Panc1 (cell line): ENCODE data around the gene CLPTM1L. TPM values are rescaled to one million over a fixed set of nuclear protein-coding genes. Genes with fewer than 3 reads are reported as not detected.

Experiments used
- ATAC-seq: fragments of 200-7000 bp; cut with Tn5 transposase; 2 replicates; pipeline ENCODE4 v1.9.1; 2020; ENCODE audit warnings: mild to moderate bottlenecking, moderate library complexity
- BruUV-seq: library from RNA; stranded (reverse); fragments of 400-500 nt; replicated peaks from 2 replicates; lab custom pipeline; 2021; lab: Mats Ljungman, UMichigan
- CTCF ChIA-PET: fragments of 300-600 bp; sonication (Branson Sonifier 250); formaldehyde crosslinking; loops from one replicate; lab custom pipeline; 2022; ENCODE audit warnings: antibody characterized with exemption; lab: Charles Lee
- POLR2A ChIA-PET: fragments of 300-600 bp; sonication (Branson Sonifier 250); formaldehyde crosslinking; loops from one replicate; lab custom pipeline; 2022; ENCODE audit warnings: antibody characterized with exemption; lab: Charles Lee
- DNase-seq: peaks from one replicate; pipeline ENCODE4 v3.0.0-alpha.2; 2010; ENCODE audit warnings: low read depth, low spot score
- H3K27ac ChIP-seq: 2 replicates; pipeline ENCODE4 v1.5.1; 2011; ENCODE audit warnings: mild to moderate bottlenecking, low read length, inconsistent platforms
- H3K27me3 ChIP-seq: fragments of 200-500 bp; sonication (Bioruptor generic); 2 replicates; pipeline ENCODE4 v1.6.0; 2014; ENCODE audit warnings: low read length, inconsistent platforms; ENCODE audit not compliant: control insufficient read depth, insufficient read depth
- H3K36me3 ChIP-seq: fragments of 200-500 bp; sonication (Bioruptor generic); 2 replicates; pipeline ENCODE4 v1.5.1; 2014; ENCODE audit warnings: inconsistent platforms, mild to moderate bottlenecking, low read length, moderate library complexity; ENCODE audit not compliant: control insufficient read depth, insufficient read depth
- H3K4me1 ChIP-seq: 2 replicates; pipeline ENCODE4 v1.5.1; 2011; ENCODE audit warnings: inconsistent platforms, mild to moderate bottlenecking, low read length, moderate library complexity; ENCODE audit not compliant: control insufficient read depth, insufficient read depth
- H3K4me3 ChIP-seq, 2 experiments: 2 replicates each; pipeline ENCODE4 v1.5.1; 2011 to 2012; ENCODE audit warnings: low read depth in 2 of 2, low read length in 2 of 2, mild to moderate bottlenecking in 2 of 2, inconsistent platforms in 1 of 2, moderate library complexity in 1 of 2
- H3K9me3 ChIP-seq: fragments of 200-500 bp; sonication (Bioruptor generic); 2 replicates; pipeline ENCODE4 v1.5.1; 2014; ENCODE audit warnings: low read depth, mild to moderate bottlenecking, inconsistent platforms, low read length, moderate library complexity; ENCODE audit not compliant: control insufficient read depth, insufficient read depth
- POLR2AphosphoS5 ChIP-seq: IDR thresholded peaks from 2 replicates; pipeline ENCODE4 v1.6.1; 2012; ENCODE audit warnings: mild to moderate bottlenecking, low read depth, low read length, moderate library complexity
- REST ChIP-seq, 2 experiments: IDR thresholded peaks; 2 replicates each; pipeline ENCODE4 v1.6.1; 2011 to 2012; ENCODE audit warnings: low read depth in 2 of 2, control low read depth in 1 of 2, low read length in 1 of 2, mild to moderate bottlenecking in 1 of 2, moderate library complexity in 1 of 2; ENCODE audit not compliant: insufficient read depth in 1 of 2
- SIN3A ChIP-seq: IDR thresholded peaks from 2 replicates; pipeline ENCODE4 v1.6.1; 2012; ENCODE audit warnings: low read depth, mild to moderate bottlenecking, low read length, moderate library complexity, borderline replicate concordance; ENCODE audit not compliant: insufficient read depth
- TCF7L2 ChIP-seq: IDR thresholded peaks from 2 replicates; pipeline ENCODE4 v1.6.1; 2011; ENCODE audit warnings: mild to moderate bottlenecking, low read depth, low read length, inconsistent platforms
- in situ Hi-C: cut with HindIII; loops from 2 replicates; pipeline ENCODE4 v1.10.0; 2016; ENCODE audit warnings: low sequenced_read_pairs, low pct_unique_long_range_greater_than_20kb
- intact Hi-C: fragments of 100-400 bp; cut with micrococcal nuclease; formaldehyde crosslinking; loops from one replicate; pipeline ENCODE4 v1.10.0; 2022; ENCODE audit not compliant: unreplicated experiment
- total RNA-seq: library from RNA; stranded (reverse); gene quantifications from one replicate; pipeline ENCODE4 v1.2.1, GENCODE V29; 2021; ENCODE audit not compliant: unreplicated experiment
- TF ChIP-seq, protein P1 (sequence below): fragments of 450-650 bp; IDR thresholded peaks from 2 replicates; pipeline ENCODE4 v1.5.1; 2017; ENCODE audit warnings: mild to moderate bottlenecking

Gene CLPTM1L
- total RNA-seq, 1 experiment from 2014 or later, result 188 TPM

GRCh38 chr5:1280177-1281037 lies 64.5 kb downstream of the CLPTM1L start:
- no peak for ATAC-seq

GRCh38 chr5:1279443-1280151 lies 65.3 kb downstream of the CLPTM1L start:
- Histone ChIP-seq H3K36me3 (no peaks in the 10 kb centered on the region), H3K27me3 (no peaks in the 10 kb centered on the region), H3K9me3 (no peaks in the 10 kb centered on the region), H3K27ac (no peak overlapping the region), H3K4me1 (no peaks in the 10 kb centered on the region), H3K4me3 (no peak overlapping the region)
- TF ChIP-seq SIN3A (no peak), TCF7L2 (no peak), POLR2AphosphoS5 (no peak), REST (IDR thresholded peaks at IDR 0.05; ENCODE audit: insufficient read depth in 1 of 2, low read depth in 2 of 2, low read length in 1 of 2) (no peak)
- TF ChIP-seq, protein P1, sequence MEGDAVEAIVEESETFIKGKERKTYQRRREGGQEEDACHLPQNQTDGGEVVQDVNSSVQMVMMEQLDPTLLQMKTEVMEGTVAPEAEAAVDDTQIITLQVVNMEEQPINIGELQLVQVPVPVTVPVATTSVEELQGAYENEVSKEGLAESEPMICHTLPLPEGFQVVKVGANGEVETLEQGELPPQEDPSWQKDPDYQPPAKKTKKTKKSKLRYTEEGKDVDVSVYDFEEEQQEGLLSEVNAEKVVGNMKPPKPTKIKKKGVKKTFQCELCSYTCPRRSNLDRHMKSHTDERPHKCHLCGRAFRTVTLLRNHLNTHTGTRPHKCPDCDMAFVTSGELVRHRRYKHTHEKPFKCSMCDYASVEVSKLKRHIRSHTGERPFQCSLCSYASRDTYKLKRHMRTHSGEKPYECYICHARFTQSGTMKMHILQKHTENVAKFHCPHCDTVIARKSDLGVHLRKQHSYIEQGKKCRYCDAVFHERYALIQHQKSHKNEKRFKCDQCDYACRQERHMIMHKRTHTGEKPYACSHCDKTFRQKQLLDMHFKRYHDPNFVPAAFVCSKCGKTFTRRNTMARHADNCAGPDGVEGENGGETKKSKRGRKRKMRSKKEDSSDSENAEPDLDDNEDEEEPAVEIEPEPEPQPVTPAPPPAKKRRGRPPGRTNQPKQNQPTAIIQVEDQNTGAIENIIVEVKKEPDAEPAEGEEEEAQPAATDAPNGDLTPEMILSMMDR, result no peak
- POLR2A ChIA-PET, result no interaction called here
- ATAC-seq (no peak), DNase-seq (no peak)
- CTCF ChIA-PET, result no interaction called here
- no TSS peak for BruUV-seq
- in situ Hi-C loops (no loop called here), intact Hi-C loops (no loop called here)

More at GRCh38 chr5:1280177-1281037, 64.5 kb downstream of the CLPTM1L start:
- Histone ChIP-seq H3K9me3 (no peaks in the 10 kb centered on the region), H3K4me1 (no peaks in the 10 kb centered on the region), H3K4me3 (no peak overlapping the region), H3K27ac (no peak overlapping the region), H3K36me3 (no peaks in the 10 kb centered on the region), H3K27me3 (no peaks in the 10 kb centered on the region)
- in situ Hi-C loops, result no loop called here
- no TSS peak for BruUV-seq
- intact Hi-C loops, result no loop called here
- ChIA-PET CTCF (no interaction called here), POLR2A (no interaction called here)
- DNase-seq, result no peak
- no peak for TF ChIP-seq TCF7L2
- TF ChIP-seq REST (IDR thresholded peaks at IDR 0.05; ENCODE audit: insufficient read depth in 1 of 2, low read depth in 2 of 2, low read length in 1 of 2), result no peak
- TF ChIP-seq SIN3A, result no peak
- TF ChIP-seq, protein P1, result no peak
- TF ChIP-seq POLR2AphosphoS5, result no peak
